MV-4-11 (cell line): ENCODE results near the gene TMEM52.

Source experiments
- DNase-seq: peaks from one replicate; lab custom pipeline; 2025; lab: John Stamatoyannopoulos, UW

TMEM52 gene

DNA sequence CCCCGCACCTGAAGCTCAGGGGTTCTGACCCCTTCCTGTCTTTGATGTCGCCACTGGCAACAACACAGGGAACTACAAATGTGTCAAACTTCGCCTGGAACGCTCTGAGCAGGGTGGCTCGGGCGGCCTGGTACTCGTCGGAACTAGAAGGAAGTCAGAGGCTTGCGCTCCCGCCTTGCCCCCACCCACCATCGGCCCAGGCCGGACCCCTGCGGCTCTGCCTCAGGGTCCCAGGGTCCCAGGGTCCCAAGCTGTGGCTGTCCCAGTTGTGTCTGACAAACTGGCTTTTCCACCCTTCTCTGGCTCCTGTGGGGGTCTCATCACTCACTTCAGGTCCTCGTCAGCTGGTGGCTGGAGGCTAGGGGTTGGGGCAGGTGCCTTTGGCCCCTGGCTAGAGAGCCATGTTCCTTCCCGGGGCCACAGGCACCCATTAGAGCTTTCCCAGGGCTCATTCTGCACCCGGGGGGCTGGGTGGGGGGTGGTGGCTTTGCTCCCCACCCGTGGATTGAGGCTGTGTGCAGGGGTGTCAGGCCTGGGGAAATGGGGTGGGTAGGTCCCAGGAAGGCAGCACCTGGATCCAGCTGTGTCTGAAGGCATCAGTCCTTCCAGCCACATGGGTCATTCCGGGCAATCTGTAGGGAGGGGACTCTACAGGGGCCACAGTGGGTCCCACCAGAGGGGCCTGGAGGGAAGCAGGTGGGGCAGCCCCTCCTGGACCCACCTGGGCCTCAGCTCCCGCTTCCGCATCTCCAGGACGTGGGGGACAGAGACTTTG is 8.0 kb upstream of the TMEM52 start:
- no peak for DNase-seq

DNA sequence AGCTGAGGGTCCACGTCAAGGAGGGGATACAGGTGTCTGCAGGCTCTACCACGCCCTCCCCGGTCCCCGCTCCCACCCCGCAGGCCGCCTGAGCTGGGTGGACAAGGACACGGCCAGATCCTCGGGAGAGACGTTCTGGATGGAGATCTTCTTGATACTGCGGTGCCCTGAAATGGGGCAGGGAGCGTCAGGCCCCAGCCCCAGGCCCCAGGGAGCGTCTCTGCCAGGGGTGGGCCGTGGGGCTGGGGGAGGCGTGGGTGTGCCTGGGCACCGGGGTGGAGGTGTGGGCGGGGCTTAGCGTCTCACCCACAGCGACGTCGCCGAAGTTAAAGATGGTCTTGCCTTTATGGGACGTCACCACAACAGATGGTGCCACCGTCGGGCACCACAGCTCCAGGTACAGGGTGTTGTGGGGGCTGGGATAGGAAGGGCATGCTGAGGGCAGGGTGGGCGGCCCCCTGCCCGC is 7.3 kb upstream of the TMEM52 start:
- DNase-seq, result no peak

DNA sequence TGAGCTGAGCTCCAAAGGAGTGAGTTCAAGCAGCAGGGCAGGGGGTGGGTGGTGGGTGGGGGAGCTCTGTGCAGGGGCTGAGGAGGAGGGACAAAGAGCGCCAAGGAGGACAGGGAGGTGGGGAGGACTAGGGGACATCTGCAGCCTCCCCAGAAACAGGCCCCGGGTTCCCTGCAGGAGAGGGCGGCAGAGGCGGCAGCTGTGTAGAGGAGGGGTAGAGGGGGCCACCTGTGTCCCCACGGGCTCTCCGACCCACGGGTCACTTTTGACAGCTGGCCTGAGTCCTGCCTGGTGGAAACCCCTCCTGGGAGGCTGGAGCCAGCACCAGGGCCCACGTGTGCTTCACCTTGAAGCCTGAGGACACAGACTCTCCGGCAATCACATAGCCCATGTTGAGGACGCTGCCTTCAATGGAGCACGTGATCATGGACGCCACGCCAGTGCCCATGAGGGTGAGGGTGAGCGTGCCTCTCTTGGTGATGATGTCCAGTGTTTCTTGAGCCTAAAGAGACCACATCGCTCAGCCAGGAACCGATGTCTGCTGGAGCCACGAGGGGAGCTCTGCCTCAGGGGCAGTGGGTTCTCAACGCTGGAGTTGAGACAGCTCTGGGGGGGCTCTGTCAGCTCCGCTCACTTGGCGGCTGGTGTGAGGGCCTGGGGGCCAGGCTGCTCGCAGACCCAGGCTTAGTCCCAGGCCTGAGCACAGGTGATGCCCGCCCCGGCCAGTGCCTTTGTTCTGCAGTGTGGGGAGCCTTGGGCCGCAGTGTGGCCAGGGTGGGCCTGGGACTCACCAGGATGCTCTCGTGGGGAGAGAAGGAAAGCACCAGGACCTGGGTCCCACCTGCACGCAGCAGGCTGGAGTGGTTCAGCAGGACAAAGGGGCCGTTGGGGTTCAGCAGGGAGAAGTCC is 6.6 kb upstream of the TMEM52 start:
- DNase-seq, result no peak

GRCh38 chr1:1924849-1925248 is 5.8 kb upstream of the TMEM52 start:
- no peak for DNase-seq

- DNase-seq, result no peak
Observed at GRCh38 chr1:1924386-1924785, 5.3 kb upstream of the TMEM52 start.

DNA sequence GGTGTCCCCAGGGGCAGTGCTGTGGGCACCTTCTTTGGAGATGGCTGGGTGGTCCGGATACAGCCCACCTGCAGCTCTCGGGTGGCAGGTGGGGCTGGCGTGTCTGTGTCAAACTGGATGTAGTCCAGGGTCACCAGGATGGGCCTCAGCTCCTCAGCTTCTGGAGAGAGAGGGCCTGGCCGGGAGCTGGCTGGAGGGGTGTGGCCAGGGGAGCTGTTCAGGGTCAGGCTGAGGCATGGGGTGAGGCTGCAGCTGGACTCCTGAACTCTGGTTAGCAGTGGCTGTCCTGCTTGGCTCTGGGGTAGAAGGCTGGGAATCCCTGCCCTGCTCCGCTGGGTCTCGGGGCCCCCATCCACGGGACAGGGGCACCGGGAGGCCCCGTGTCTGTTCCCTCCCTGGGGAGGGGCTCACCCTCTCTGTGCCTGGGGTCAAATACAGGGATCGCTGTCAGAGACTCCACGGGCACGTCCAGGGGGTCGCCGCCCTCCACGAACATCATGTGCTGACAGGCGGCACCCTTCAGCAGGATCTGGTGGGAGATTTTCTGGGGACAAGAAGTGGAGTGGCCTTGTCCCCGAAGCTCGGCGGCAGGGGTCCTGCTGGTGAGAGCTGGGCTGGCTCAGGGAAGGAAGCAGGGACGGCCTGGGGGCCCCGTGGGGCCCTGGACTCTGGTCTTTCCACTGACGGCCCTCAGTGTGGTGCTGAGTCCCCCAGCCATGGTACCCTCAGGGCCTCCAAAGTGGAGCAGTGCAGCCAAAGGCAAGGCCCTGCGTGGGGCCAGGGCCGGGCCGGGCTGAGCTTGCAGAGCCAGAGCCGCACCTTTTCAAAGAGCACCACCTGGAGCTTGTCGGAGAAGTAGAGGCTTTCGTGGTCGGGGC is 4.1 kb upstream of the TMEM52 start:
- no peak for DNase-seq

GRCh38 chr1:1922702-1922955 is 3.5 kb upstream of the TMEM52 start:
- DNase-seq, result no peak

DNA sequence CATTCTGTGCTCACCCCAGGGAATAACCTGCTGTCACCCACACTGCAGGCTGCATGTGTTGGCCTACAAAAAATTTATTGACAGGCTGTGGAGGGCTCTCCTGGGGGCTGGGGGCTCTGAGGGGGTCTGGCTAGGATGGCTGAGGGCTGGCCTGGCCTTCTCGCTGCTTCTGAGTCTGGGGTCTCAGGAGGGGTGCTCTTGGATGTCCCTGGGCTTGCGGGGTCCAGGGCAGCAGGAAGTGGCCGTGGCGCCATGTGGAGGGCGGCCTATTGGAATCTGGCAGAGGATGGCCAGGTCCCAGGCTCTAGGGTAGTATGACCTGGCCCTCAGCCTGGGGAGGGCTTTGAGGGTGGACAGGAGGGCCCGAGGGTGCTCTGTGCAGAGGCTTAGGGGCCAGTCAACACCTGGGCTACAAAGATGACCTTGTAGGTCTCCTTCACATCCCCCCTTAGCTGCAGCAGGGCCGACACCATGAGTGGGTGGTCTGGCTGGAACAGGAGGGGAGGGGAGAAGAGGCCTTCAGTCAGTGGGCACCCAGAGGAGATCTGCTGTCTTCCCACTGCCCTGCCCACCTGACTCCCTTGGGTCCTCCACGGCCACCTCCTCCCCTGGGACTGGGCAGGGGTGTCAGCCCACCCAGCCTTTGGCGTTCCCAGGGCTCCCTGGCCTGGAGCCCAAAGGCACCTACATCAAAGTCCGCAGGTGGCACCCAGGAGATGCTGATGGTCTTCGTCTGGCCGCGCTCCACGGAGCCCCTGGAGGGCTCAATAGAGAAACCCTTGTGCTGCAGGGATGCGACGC is 3.0 kb upstream of the TMEM52 start:
- no peak for DNase-seq

DNA sequence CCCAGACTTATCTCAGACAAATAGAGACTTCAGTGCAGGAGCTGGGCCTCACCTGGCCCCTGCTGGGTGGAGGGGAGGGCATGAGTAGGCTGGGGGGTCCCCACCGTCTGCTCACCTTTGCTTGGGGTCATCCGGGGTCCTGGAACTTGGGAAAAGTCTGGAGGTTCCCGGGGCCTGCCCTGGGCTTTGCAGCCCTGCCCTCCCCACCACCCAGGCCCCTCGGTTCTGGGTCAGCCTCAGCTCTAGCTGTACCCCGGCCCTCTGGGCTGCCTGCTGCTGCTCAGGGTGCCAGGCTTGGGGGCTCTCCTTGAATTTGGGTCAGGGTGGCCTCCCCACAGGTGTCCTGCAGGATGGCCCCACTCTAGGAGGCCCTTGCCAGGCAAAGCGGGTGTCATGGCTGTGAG is 2.4 kb upstream of the TMEM52 start:
- no peak for DNase-seq

- DNase-seq, result no peak
Observed at GRCh38 chr1:1920608-1921458, 1.8 kb upstream of the TMEM52 start.

DNA sequence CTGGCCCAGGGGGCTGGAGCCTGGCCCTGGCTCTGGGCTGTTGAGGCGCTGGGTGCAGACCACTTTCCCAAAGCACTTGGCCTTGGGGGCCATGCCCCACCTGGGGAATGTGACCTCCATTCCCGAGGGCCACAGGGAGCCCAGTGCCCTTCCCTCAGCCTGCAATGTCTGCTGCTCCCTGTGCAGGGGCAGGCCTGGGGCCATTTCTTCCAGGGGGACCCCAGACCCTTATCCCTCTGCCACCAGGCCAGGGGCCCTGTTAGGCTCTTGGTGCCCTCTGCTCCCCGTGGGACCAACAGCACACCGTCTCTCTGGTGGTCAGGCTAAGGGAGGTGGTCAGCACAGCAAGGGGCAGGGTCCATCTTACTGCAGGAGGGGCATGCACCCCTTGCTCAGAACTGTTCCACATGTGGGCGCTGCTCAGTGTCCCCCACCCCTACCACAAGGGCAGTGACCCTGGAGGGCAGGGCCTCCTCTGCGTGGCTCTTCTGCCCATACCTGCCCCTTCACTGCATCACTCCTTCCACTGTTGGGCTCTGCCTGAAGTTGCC is 1.1 kb upstream of the TMEM52 start:
- no peak for DNase-seq

DNA sequence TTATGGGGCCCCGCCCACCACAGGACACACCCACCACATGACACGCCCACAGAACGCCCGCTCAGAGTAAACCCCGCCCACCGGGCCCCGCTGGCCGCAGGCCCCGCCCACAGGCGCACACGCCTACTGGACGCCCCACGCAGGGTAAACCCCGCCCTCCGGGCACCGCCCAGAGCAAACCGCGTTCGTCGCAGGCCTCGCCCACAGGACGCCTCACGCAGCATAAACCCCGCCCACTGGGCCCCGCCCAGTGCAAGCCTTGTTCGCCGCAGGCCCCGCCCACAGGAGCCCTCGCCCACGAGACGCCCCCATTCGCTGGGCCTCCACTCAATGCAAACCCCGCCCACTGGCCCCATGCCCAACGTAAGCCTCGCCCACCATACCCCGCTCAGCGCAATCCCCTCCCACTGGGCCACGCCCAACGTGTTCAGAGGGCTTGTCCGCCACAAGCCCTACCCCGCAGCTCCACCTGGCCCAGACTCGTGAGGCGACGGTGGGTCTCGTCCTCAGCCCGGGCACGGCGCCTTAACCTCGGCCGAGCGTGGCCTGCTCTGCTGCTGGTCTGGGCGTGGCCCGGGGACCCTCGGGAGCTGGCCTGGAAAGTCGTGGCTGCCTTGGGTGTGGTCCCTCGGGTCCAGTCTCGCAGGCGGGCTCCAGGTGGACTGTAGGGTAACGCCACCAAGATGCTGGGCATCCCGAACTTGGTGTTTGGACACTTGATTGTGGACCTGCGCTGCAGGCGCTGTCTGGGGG is 401 bp upstream of the TMEM52 start:
- DNase-seq, result peak; percentile 96

GRCh38 chr1:1917995-1918900 is 831 bp downstream of the TMEM52 start:
- DNase-seq, result no peak

GRCh38 chr1:1917304-1917976 is 1.6 kb downstream of the TMEM52 start:
- DNase-seq, result no peak

GRCh38 chr1:1916851-1917251 is 2.2 kb downstream of the TMEM52 start:
- no peak for DNase-seq

- no peak for DNase-seq
Observed at GRCh38 chr1:1915911-1916840, 2.9 kb downstream of the TMEM52 start.
